ENCODE measurements around the gene TMEM26. TPM values are rescaled to one million over a fixed set of nuclear protein-coding genes. Genes with fewer than 3 reads are reported as not detected.

TMEM26 gene
- total and polyA plus RNA-seq, 8 donors = 0.04 to 0.37 (median 0.11) TPM; not detected in 2

DNA sequence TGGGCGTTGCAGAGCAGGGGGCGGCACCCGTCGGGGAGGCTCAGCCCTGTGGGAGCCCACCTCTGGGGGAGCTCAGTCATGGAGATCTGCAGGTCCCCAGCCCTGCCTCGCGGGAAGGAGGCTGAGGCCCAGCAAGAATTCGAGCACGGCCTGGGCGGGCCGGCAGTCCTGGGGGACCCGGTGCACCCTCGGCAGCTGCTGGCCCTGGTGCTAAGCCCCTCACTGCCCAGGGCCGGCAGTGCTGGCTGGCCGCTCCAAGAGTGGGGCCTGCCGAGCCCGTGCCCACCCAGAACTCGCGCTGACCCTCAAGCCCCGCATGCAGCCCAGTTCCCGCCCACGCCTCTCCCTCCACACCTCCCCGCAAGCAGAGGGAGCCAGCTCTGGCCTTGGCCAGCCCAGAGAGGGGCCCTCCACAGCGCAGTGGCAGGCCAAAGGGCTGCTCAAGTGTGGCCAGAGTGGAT is 76.2 kb downstream of the TMEM26 start:
- FAIRE-seq (no peak), DNase-seq (peak in 2 of 6 donors; percentile 15 to 67), ATAC-seq (no peak)
- no peak overlapping the region for H3K4me3 ChIP-seq
- H3K9me3 ChIP-seq = no peaks in the 10 kb centered on the region
- TF ChIP-seq, protein P1, sequence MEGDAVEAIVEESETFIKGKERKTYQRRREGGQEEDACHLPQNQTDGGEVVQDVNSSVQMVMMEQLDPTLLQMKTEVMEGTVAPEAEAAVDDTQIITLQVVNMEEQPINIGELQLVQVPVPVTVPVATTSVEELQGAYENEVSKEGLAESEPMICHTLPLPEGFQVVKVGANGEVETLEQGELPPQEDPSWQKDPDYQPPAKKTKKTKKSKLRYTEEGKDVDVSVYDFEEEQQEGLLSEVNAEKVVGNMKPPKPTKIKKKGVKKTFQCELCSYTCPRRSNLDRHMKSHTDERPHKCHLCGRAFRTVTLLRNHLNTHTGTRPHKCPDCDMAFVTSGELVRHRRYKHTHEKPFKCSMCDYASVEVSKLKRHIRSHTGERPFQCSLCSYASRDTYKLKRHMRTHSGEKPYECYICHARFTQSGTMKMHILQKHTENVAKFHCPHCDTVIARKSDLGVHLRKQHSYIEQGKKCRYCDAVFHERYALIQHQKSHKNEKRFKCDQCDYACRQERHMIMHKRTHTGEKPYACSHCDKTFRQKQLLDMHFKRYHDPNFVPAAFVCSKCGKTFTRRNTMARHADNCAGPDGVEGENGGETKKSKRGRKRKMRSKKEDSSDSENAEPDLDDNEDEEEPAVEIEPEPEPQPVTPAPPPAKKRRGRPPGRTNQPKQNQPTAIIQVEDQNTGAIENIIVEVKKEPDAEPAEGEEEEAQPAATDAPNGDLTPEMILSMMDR (IDR thresholded peaks at IDR 0.05) = no peak
- H3K36me3 ChIP-seq = no peaks in the 10 kb centered on the region
- intact Hi-C loops (cut with DNase I) = no loop called here
- H3K27me3 ChIP-seq = no peaks in the 10 kb centered on the region
- 92% methylated on average over 23 of the region's 23 CpGs for WGBS, 2 donors
- no peaks in the 10 kb centered on the region for H3K4me1 ChIP-seq
- H3K27ac ChIP-seq = no peak overlapping the region

DNA sequence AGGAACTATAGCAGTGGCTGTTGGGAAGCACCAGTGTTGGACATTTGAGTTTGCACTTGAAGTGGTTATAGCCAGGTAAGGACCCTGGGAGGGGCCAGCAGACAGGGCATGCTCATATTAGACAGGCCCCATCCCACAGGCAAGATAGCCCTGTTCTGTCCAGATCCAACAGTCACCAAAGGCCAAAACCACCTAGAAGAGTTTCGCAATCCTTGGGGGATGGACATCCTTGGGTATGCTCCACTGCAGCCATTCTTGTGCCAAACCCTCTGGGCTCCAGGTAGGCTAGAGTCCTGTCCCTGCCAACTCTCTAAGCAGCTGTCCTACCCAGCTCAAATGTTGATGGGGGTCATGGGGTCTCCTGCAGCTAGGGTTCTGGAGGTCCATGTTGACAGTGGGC is 76.8 kb downstream of the TMEM26 start:
- ATAC-seq = no peak
- H3K4me1 ChIP-seq = no peaks in the 10 kb centered on the region
- DNase-seq = peak in 1 of 6 donors; percentile 7
- FAIRE-seq = no peak
- H3K4me3 ChIP-seq = no peak overlapping the region
- H3K27me3 ChIP-seq = no peaks in the 10 kb centered on the region
- TF ChIP-seq, protein P1 (IDR thresholded peaks at IDR 0.05) = no peak
- no peak overlapping the region for H3K27ac ChIP-seq
- no peaks in the 10 kb centered on the region for H3K36me3 ChIP-seq
- intact Hi-C loops (cut with DNase I) = no loop called here
- 92 to 96% methylated on average over 1 of the region's 1 CpG for WGBS, 2 donors
- no peaks in the 10 kb centered on the region for H3K9me3 ChIP-seq

DNA sequence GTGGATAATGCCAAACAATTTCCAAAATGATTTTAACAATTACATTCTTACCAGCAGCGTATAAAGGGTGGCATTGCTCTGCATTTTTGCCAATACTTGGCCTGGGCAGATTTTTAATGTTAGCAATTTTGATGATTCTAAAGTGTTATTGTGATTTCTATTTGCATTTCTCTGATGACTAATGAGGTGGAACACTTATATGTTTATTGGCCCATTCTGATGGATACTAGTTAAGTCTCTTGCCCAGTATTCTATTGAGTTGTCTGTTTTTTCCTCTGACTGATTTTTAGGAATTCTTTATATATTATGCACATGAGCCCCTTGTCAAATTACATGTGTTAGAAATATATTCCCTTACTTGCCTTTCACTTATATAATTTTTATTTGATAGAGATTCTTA is 86.8 kb downstream of the TMEM26 start:
- intact Hi-C loops (cut with DNase I) = no loop called here
- Histone ChIP-seq H3K4me1 (no peaks in the 10 kb centered on the region), H3K27ac (no peak overlapping the region), H3K36me3 (no peaks in the 10 kb centered on the region), H3K27me3 (no peaks in the 10 kb centered on the region), H3K4me3 (no peak overlapping the region), H3K9me3 (no peaks in the 10 kb centered on the region)
- WGBS, 2 donors = 92% methylated on average over 1 of the region's 1 CpG
- no peak for DNase-seq
- TF ChIP-seq, protein P1 (IDR thresholded peaks at IDR 0.05) = no peak
- no peak for ATAC-seq
- FAIRE-seq = no peak

DNA sequence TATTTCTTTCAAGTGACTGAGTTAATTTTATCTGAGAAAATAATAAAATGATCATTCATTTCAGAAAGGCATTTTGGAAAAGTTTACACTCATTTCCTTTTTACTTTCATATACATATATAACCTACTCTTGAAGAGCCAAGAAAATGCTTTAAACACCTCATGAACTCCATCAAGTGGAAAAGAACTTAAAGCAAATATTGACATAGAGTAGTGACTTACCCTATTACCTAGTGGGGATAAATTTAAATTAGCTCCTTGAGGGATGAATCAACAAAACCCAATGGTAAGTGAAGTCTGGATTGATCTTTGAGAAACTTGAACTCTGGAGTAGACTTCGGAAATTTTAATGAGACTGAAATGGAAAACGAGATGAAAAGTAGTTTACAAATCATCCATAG is 88.6 kb downstream of the TMEM26 start:
- TF ChIP-seq, protein P1 (IDR thresholded peaks at IDR 0.05) = no peak
- no peaks in the 10 kb centered on the region for H3K27me3 ChIP-seq
- no peak overlapping the region for H3K27ac ChIP-seq
- ATAC-seq (no peak), FAIRE-seq (no peak), DNase-seq (no peak)
- no peaks in the 10 kb centered on the region for H3K9me3 ChIP-seq
- H3K4me1 ChIP-seq = no peaks in the 10 kb centered on the region
- 59 to 65% methylated on average over 2 of the region's 2 CpGs for WGBS, 2 donors
- no peak overlapping the region for H3K4me3 ChIP-seq
- no peaks in the 10 kb centered on the region for H3K36me3 ChIP-seq
- intact Hi-C loops (cut with DNase I) = no loop called here

DNA sequence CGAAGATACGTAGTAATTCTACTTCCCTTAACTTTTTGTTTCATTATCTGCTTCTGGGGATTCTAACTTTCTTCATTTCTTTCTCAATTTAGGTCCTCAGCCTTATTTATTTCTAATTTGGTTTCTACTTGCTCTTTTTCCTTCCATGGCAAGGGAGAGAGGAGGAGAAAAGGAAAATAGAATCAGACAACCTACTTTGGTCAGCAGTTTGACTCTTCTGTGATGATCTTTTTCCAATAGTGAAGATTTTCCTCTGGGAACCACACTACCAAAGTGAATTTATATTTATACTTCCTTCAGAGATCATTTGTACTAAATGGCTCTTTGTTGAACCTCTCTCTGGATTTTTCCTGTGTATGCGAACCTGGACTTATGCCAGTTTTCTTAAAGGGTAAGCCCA is 90.2 kb downstream of the TMEM26 start:
- DNase-seq (no peak), ATAC-seq (no peak), FAIRE-seq (no peak)
- Histone ChIP-seq H3K27me3 (no peaks in the 10 kb centered on the region), H3K36me3 (no peaks in the 10 kb centered on the region), H3K4me3 (no peak overlapping the region), H3K9me3 (no peaks in the 10 kb centered on the region), H3K27ac (no peak overlapping the region), H3K4me1 (no peaks in the 10 kb centered on the region)
- TF ChIP-seq, protein P1 (IDR thresholded peaks at IDR 0.05) = no peak
- intact Hi-C loops (cut with DNase I) = no loop called here
- 60 to 67% methylated on average over 3 of the region's 3 CpGs for WGBS, 2 donors

All from pancreas (tissue), 10 donors.